Stromal cell of bone marrow (primary cell): ENCODE measurements around the gene ENDOU.
A peak's percentile ranks its signal among the peaks of the same experiment; 100 is the strongest.

ENCODE experiments used
- DNase-seq: peaks from one replicate; pipeline ENCODE4 v3.0.0-alpha.2; 2012; ENCODE audit warnings: low read depth

ENDOU gene, protein sequence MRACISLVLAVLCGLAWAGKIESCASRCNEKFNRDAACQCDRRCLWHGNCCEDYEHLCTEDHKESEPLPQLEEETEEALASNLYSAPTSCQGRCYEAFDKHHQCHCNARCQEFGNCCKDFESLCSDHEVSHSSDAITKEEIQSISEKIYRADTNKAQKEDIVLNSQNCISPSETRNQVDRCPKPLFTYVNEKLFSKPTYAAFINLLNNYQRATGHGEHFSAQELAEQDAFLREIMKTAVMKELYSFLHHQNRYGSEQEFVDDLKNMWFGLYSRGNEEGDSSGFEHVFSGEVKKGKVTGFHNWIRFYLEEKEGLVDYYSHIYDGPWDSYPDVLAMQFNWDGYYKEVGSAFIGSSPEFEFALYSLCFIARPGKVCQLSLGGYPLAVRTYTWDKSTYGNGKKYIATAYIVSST

DNA sequence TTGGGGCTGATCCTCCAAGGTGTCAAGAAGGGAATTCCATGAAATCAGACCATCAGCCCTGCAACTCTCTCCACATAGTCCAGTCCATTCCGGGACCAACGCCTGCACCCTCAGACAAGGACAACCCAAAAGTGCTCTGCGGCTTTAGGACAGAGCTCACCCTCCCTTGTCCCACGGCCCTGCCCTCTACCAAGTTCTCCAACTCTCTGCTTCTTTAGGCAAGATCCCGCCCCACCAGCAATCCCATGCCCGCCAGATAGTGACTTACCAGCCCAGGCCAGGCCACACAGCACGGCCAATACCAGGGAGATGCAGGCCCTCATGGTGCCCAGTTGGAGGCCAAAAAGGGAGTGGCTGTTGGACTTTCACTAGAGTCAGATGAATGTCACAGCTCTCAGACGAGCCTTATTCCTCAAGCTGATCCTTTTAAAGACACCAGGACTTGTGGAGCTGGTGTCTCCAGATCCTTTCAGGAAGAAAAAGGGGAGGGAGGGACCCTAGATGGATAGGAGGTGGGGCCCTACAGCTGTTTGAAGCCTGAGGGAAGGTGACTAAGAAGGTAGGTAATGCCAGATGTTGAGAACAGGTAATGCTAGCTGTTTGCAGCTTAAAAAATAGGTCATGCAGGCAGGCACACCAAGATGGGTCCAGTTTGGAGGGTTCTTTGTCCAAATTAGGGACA lies at the start of gene ENDOU:
ENDOU (minus strand) TSS at position 400 of the 682 bp plus-strand sequence; CDS start at position 323, 77 bp downstream.
- no peak for DNase-seq

DNA sequence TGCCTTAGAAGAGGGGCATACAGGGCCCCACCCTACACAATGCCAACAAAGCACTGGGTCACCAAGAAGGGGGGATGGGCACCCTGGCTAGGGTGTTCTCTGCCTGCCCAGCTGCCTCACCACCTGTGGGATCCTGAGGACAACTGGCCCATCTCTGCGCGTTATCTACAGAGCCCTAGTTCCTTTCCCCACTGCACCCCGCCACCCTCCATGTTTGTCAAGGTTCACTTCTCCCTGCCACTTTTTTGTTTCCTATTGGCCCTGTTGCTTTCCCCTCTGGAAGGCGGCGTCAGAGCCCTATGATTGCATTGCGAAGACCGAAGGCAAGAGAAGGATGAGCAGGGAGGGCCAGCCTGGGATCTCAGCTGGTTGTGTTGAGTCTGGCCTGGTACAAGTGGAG lies 49.4 kb upstream of the ENDOU start:
- no peak for DNase-seq

DNA sequence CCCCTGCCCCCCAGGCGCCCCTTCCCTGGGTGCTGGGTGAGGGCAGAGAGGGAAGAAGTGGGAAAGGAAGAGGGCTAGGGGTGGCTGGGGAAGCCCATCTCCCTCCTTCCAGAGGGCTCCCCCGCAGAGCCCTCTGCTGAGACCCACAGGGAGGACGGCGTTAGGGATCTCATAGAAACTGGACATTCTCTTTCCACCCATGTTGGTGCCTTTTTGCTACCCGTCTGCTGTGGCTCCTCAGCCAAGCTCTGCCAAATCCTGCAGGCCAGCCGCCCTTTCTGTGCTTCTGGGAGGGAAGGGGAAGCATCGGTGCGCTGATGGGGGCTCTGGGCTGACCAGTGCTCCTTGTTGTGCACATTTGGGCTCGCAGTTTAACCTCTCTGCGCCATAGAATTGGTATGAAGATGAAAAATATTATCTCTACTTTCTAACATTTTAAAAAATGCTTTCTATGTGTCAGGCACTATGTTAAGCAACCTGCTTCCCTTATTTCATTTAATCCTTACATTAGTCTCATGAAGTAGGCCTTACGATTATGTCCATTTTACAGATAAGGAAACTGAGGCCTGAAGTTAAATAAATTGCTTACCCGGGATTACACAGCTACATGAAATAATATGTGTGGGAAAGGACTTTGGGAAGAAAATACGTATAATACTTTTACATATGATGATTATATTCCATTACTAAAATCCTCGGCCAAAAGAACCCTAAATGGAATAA lies 48.7 kb upstream of the ENDOU start:
- no peak for DNase-seq

DNA sequence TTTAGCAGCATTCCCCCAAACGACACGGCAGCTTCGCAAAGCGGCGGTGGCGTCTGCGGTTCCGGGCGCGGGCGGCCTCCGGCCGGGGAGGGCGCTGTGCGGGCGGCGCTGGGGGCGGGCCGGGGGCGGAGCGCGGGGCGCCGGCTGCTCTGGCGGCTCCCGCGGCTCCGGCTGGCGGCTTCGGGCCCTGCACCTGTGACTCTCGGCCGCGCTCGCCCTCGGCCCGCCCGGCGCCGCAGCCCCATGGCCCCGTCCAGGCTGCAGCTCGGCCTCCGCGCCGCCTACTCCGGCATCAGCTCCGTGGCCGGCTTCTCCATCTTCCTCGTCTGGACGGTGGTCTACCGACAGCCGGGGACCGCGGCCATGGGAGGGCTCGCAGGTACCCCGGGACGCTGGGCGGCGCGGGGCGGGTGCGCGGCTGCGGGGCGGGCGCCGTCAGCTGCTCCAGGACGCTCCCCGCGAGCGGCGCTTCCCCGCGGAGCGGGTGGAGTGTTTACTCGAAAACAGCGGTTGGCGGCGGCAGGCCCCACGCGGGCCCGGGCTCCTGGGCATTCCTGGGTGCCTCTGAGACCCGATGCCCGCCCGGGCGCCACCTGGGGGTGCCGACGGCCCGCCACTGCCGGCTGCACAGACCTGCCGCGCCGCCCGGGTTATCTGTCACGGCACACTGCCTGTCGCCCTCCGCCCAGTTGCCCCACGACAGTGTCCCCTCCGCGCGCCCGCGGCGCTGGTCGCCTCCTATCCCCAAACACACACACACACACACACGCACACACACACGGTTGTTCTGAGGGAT lies 48.0 kb upstream of the ENDOU start, which contains the start of gene SLC48A1:
SLC48A1 (plus strand) TSS at position 177 of the 796 bp plus-strand sequence; CDS start at position 244, 67 bp downstream.
- DNase-seq = peak; percentile 30

DNA sequence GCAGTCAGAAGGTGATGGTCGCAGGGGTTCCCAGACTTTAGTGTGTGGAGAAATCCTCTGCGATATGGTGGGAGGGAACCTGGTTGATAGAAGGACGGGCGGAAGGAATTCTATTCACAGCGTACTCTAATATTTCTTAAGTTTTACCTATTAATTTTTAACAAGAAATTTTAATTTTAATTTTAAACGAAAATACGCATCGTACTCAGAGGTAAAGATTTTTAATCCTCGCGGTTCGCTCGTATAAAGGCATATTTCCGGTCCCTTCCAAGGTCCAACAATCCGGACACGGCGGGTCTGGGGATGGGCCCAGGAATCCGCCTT lies 47.4 kb upstream of the ENDOU start:
- DNase-seq = no peak

DNA sequence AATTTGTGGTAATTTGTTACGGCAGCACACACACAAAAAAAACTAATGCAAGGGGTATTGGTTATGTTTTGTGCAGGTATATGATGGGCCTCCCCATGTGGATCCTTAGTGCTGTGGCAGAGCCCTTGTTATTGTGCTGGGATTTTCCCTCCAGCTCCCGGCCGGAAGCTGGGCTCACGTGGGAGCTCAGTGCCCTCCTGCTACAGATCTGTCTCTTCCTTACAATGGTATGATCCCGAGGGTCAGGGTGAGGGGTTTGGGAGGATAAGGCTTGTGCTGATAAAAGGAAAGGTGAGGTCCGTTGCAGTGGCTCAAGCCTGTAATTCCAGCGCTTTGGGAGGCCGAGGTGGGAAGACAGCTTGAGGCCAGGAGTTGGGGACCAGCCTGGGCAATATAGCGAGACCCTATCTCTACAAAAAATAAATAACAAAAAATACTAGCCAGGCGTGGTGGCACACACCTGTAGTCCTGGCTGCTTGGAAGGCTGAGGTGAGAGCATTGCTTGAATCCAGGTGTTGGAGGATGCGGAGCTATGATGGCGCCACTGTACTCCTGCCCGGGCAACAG lies 46.9 kb upstream of the ENDOU start:
- DNase-seq = no peak

DNA sequence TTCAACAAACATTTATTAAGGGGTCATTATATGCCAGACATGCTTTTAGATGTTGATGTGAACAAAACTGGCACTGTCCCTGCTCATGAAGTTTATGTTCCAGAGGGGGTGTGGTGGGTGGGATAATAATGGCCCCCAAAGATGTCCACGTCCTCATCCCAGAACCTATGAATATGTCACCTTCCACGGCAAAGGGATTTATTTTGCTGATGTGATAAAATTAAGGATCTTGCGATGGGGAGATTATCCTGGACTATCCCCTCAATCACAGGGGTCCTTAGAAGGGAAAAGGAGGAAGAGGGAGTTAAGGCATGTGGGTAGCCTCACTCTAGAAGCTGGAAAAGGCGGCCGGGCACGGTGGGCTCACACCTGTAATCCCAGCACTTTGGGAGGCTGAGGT lies 46.0 kb upstream of the ENDOU start:
- no peak for DNase-seq

DNA sequence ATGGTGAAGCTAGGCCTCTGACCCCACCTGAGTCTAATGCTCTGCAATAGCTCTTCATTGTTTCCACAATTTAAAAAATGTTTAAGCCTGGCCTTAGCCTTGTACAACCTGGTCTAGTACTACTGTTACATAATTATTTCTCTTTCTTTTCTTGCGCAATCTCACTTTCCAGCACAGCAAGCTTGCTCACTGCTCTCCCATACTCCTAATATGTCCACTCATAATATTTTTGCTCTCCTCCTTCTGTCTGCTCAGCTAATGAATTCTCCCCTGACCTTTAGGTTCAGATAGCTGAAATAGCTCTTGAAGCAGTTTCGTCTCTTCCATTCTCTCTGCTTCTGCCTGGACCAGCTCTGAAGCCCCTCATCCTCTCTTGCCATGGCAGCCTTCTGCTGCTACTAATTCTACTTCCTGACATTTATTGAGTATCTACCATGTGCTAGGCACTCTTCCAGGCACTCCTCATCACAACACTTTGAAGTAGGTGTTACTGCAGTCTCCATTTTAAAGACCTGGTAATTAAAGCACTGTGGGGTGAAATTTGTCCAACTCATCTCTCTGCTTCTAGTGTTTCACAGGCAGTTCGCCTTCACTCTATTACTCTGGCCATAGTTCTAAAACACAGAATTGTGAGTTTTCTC lies 44.9 kb upstream of the ENDOU start:
- DNase-seq = peak; percentile 45

DNA sequence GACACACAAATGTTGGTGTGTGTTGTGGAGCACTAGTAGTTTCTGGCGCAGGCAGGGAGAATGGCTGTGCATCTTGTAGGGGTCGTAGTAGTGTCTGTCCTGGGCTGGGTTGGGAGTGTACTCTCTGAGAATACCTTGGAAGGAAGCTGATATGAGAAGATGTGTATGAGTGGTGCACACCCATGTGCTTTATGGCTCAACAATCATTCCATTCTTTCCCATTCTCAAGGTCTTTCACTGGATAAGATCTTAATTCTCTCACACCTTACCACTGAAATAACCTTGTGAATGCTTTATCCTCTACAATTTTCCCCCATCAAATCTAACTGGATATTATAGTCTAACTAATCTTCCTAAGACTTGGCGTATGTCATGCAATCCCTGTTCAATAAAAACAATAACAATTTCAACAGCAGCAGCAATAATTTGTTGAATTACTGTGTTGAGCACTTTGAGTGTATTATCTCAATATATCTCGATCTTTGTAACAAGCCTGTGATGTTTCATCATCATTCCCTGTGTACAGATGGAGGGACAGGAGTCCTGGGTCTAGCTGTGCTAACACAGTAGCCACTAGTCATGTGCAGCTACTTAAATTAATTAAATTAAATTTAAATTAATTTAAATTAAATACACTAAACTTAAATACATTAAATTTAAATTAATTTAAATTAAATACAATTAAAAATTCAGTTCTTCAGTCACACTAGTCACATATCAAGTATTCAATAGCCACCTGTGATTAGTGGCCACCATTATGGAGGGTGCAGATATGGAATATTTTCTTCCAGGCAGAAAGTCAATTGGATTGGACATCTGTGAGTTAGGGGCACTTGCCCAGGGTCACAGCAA lies 44.2 kb upstream of the ENDOU start:
- no peak for DNase-seq

DNA sequence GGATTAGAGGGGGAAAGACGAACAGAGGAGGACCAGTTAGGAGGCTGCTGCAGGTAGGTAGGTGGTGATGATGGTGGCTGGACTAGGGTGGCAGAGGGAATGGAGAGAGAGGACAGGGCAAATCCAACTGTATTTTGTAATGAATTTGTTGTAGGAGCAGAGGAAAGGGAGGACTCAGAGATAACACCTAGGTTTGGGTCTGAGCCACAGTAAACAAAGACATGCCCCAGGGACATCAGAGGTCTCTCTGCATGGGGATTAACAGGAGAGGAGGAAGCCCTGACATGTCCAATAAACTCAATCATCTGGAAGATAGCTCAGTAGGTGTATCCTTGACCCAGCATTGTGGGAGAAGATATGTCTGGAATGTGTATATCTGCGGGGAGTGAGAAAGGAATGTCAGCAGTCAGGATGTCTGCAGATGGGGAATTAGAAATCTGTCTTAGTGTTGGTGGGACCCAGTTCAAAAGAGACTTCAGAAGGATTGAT lies 43.1 kb upstream of the ENDOU start:
- no peak for DNase-seq

DNA sequence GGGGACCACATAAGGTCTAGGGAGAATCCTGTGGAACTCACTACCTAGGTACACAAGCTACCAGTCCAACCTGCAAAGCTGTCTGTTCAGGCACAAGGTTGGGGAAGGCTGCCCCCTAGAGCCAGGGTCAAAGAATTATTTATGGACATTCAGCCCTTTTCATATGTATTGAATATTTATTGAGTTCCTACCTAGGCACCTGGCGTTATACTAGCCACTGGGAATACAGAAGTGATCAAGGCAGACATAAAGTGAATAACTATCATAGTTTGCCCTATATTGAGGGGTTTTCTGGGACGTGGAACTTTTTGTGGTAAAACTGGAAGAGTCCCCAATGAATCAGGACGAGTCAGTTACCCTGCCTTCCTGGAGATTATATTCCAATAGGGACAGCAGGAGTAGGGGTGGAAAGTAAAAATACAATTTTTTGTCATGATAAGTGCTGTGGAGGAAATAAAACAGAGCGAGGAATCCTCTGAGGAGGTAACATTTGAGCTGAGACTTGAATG lies 42.0 kb upstream of the ENDOU start:
- DNase-seq = no peak

DNA sequence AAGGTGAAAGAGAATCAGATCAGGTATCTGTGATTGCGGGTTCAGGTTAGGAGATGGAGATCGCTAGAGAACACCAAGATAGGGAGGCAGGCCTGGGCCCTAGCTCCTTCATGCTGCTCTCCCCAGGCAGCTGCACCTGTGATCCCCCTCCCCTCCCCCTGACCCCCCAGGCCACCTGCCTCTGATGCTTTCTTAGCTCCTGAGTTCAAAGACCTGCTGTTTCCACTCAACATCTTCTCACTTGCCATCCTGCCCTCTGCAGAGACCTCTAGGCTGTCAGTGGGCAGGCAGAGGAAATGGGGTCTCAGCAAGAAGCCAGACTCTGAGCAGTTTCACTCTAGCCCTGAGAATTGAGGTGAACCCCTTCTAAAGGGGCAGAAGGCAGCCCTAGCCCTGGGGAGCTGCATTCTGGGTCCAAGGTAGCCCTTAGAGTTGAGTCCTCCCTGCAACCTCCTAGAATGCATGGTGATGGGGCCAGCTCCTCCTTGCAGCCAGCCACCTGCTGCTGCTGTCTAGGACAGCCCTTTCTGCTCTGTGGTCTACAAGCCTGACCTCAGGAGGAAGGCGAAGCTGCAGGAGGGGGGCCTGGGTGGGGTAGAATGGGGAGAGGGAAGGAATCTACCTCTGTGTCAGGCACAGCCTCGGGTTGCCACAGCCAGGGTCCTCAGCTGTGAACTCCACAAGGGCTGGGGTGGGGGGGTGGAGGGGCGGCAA lies 41.4 kb upstream of the ENDOU start:
- DNase-seq = no peak

DNA sequence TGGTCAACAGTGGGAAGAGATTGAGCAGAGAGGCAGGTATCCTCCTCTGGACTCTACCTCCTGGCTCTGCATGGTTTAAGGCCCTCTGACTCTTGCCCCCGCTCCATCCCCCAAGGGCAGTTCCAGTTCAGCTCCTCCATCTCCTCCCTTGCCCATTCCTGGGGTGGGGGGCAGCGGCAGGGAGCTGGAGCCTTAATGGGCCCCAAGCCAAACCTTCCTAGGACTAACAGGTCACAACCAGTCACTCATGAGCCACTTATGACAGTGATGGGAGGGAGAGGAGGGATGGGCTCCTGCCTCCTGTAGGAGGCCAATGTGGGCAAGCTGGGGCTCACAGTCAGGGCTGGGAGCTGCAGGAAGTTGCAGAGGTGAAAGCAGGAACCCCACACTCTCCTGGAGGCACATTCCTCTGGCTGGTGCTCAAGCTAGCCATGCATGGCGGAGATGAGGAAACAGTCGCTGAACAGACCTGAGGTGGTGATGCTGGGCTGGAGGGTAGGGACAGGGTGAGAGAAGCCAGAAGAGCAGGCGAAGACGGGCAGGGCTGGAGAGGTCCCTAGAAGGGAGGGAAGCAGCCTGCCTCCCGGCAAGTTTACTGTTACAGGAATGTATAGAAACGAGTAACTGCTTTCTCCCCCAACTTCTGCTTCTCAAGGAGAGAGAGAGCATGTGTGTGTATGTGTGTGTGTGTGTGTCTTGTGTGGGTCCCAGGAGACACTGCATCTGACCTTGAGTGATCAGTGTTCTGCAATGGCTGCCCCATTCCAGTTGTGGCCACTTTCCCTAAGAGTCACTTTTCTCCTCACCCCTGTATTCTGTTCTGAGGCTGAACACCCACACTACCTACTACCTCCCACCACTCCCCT lies 38.4 kb upstream of the ENDOU start:
- no peak for DNase-seq

DNA sequence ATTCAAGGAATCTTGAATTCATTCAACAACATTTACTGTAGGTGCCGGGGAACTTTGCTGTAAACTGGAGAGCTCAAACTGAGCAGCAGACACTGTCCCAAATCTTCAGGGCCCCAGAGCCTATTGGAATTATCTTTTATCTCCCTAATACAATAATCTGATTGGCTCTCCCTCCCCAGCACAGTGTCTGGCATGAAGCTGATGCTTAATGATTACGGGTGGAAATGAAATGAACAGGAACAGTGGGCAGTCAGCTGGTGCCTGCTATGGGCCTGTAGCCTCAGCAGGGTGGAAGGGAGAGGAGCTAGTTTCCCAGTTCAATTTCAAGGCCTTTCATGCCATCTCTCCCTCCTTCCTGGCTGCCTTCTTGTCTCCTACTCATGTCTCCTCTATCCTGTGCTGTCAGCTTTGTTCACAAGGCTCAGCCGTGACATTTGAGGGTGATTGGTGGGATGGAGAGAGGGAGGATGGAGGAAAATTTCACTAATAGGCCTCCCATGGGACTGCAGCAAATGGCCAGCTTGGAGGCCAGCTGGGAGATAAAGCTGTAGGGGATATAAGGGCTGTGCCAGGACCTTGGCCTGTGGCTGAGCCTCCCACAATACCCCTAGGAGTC lies 37.7 kb upstream of the ENDOU start:
- no peak for DNase-seq

DNA sequence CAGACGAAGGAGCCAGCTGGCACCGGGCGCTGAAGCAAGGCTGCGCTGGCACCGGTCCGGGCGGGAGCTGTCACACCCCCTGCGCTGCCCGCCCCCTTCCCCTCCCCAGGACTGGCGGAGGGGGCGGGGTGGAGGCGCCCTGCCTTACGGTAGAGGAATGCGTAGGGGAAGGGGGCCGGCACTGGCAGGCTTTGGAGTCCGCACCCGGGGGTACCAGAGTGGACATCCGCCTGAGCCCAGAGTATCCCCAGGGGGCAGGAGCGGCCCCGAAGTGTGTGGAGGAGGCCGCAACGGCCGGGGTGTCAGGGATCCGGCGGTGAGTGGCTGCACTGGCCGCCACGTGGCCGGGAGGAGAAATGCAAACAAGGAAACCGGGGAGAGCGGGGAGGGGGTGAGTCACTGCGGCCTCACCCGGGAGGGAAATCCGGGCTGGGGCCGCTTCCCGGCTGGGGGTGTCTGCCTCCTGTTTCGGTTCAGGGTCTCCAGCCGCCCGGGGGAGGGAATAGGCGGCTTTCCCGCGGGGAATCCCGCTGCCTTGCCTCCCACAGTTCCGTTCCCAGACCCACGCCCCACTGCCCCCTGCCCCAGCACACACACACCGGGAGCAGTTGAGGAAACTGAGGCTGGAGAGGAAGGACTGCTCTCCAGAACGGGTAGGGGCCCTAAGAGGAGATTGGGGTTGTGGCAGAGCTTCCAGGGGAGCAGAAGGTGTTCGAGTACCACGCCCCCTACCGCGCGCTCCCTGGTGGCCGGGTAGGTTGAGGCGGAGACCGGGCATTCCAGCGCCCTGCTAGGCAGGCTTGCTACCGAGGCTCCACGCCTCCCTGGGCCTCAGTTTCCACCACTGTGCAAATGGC lies 33.8 kb upstream of the ENDOU start, which contains the start of gene RAPGEF3:
RAPGEF3 (minus strand) TSS at position 47 of the 857 bp plus-strand sequence. CDS start 324 bp downstream, outside the sequence.
- peak; percentile 68 for DNase-seq

DNA sequence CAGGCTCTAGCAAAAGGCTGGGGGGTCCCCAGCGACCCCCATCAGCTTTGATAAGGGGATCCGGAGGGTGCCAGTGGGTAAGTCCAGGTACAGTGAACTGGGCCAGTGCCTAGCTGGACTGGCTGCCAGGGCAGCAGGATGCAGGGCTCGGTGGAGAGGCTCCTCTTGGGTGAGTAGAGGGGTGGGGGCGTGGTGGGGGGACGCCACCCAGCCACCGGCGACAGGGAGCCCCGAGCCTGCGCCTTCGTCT lies 33.2 kb upstream of the ENDOU start:
- DNase-seq = no peak
